Activated CD4-positive, alpha-beta T cell treated with anti-CD3 and anti-CD28 coated beads, Interleukin-2, amount 10 ng/mL, durations not matched to agents 7 days and 5 days (primary cell): ENCODE results near the gene TPRG1. TPM values are rescaled to one million over a fixed set of nuclear protein-coding genes. Genes with fewer than 3 reads are reported as not detected.

ENCODE experiments used
- CTCF ChIA-PET: fragments of 350-600 bp; sonication (Branson Sonifier 250); formaldehyde crosslinking; loops from one replicate; lab custom pipeline; 2021; ENCODE audit warnings: antibody characterized with exemption; lab: Charles Lee
- POLR2A ChIA-PET: fragments of 350-600 bp; sonication (Branson Sonifier 250); formaldehyde crosslinking; loops from one replicate; lab custom pipeline; 2021; ENCODE audit warnings: antibody characterized with exemption; lab: Charles Lee
- DNase-seq: peaks from one replicate; pipeline ENCODE4 v3.0.0-alpha.2; 2020
- H3K27ac Mint-ChIP-seq: one replicate; pipeline ENCODE4 v1.8.0; 2021; ENCODE audit warnings: mild to moderate bottlenecking, moderate library complexity, mixed read lengths
- H3K27me3 Mint-ChIP-seq: one replicate; pipeline ENCODE4 v1.8.0; 2021; ENCODE audit warnings: mixed read lengths
- H3K36me3 Mint-ChIP-seq: one replicate; pipeline ENCODE4 v1.8.0; 2021; ENCODE audit warnings: low read depth, mixed read lengths
- H3K4me1 Mint-ChIP-seq: one replicate; pipeline ENCODE4 v1.8.0; 2021; ENCODE audit warnings: mixed read lengths
- H3K4me3 Mint-ChIP-seq: one replicate; pipeline ENCODE4 v1.8.0; 2021; ENCODE audit warnings: mild to moderate bottlenecking, moderate library complexity, mixed read lengths
- H3K9me3 Mint-ChIP-seq: one replicate; pipeline ENCODE4 v1.8.0; 2021; ENCODE audit warnings: mixed read lengths
- total RNA-seq, 2 experiments: library from RNA; stranded (reverse); gene quantifications; one replicate each; pipeline ENCODE4 v1.2.3, GENCODE V29; 2021

TPRG1 gene
- total RNA-seq, 2 experiments from 2014 or later, result 1.2 to 1.7 TPM

GRCh38 chr3:189337673-189338091 lies 165.9 kb downstream of the TPRG1 start:
- Mint-ChIP-seq H3K36me3 (peaks cover 14% of the 10 kb centered on the region), H3K27me3 (no peaks in the 10 kb centered on the region), H3K9me3 (peaks cover 22% of the 10 kb centered on the region), H3K4me1 (peaks cover 26% of the 10 kb centered on the region), H3K27ac (no peak overlapping the region), H3K4me3 (no peak overlapping the region)
- ChIA-PET CTCF (interaction anchor here (1.2 to 3.3 kb wide), 4 partner anchors 13 to 34 kb away, joined by 3 to 14 read pairs (median 6); no protein-coding TSS in a partner anchor), POLR2A (no interaction called here)
- no peak for DNase-seq

GRCh38 chr3:189338366-189338765 lies 166.6 kb downstream of the TPRG1 start:
- ChIA-PET CTCF (interaction anchor here (1.2 to 3.3 kb wide), 4 partner anchors 14 to 34 kb away, joined by 3 to 14 read pairs (median 6); no protein-coding TSS in a partner anchor), POLR2A (no interaction called here)
- Mint-ChIP-seq H3K9me3 (peaks cover 23% of the 10 kb centered on the region), H3K27me3 (peaks cover 3% of the 10 kb centered on the region), H3K27ac (no peak overlapping the region), H3K36me3 (peaks cover 11% of the 10 kb centered on the region), H3K4me3 (no peak overlapping the region), H3K4me1 (peaks cover 22% of the 10 kb centered on the region)
- no peak for DNase-seq

GRCh38 chr3:189339996-189340395 lies 168.2 kb downstream of the TPRG1 start:
- Mint-ChIP-seq H3K36me3 (peaks cover 8% of the 10 kb centered on the region), H3K4me3 (no peak overlapping the region), H3K27me3 (peaks cover 3% of the 10 kb centered on the region), H3K4me1 (peaks cover 6% of the 10 kb centered on the region), H3K27ac (no peak overlapping the region), H3K9me3 (peaks cover 18% of the 10 kb centered on the region)
- no peak for DNase-seq
- ChIA-PET POLR2A (no interaction called here), CTCF (interaction anchor here (0.6 to 2.5 kb wide), 4 partner anchors 9 to 74 kb away, joined by 3 to 8 read pairs (median 4); no protein-coding TSS in a partner anchor)

GRCh38 chr3:189340680-189341460 lies 169.1 kb downstream of the TPRG1 start:
- CTCF ChIA-PET, result interaction anchor here (1.1 to 2.5 kb wide), 2 partner anchors 10 to 44 kb away, joined by 3 to 8 read pairs; no protein-coding TSS in a partner anchor
- Mint-ChIP-seq H3K9me3 (peaks cover 18% of the 10 kb centered on the region), H3K27me3 (peaks cover 3% of the 10 kb centered on the region), H3K4me1 (peaks cover 4% of the 10 kb centered on the region), H3K36me3 (peaks cover 8% of the 10 kb centered on the region), H3K27ac (no peak overlapping the region), H3K4me3 (no peak overlapping the region)
- POLR2A ChIA-PET, result no interaction called here
- DNase-seq, result no peak

GRCh38 chr3:189342811-189343210 lies 171.0 kb downstream of the TPRG1 start:
- Mint-ChIP-seq H3K4me3 (no peak overlapping the region), H3K27me3 (peaks cover 3% of the 10 kb centered on the region), H3K4me1 (peaks cover 1% of the 10 kb centered on the region), H3K9me3 (peaks cover 12% of the 10 kb centered on the region), H3K27ac (no peak overlapping the region), H3K36me3 (peaks cover 5% of the 10 kb centered on the region)
- CTCF ChIA-PET, result interaction anchor here (0.8 to 1.9 kb wide), 4 partner anchors 8 to 13 kb away, joined by 3 to 12 read pairs (median 5); no protein-coding TSS in a partner anchor
- no peak for DNase-seq
- POLR2A ChIA-PET, result no interaction called here

GRCh38 chr3:189344996-189345395 lies 173.2 kb downstream of the TPRG1 start:
- DNase-seq, result no peak
- CTCF ChIA-PET, result no interaction called here
- peaks cover 5% of the 10 kb centered on the region for H3K9me3 Mint-ChIP-seq
- H3K27me3 Mint-ChIP-seq, result peaks cover 3% of the 10 kb centered on the region
- POLR2A ChIA-PET, result interaction anchor here (0.7 kb wide), 1 partner anchor 15 kb away, joined by 3 read pairs; no protein-coding TSS in a partner anchor
- peaks cover 2% of the 10 kb centered on the region for H3K36me3 Mint-ChIP-seq
- H3K4me3 Mint-ChIP-seq, result no peak overlapping the region
- no peak overlapping the region for H3K27ac Mint-ChIP-seq
- H3K4me1 Mint-ChIP-seq, result no peaks in the 10 kb centered on the region

- ChIA-PET CTCF (interaction anchor here (0.9 to 1.2 kb wide), 4 partner anchors 9 to 45 kb away, joined by 3 read pairs; no protein-coding TSS in a partner anchor), POLR2A (no interaction called here)
- H3K9me3 Mint-ChIP-seq, result peaks cover 4% of the 10 kb centered on the region
- H3K27ac Mint-ChIP-seq, result no peak overlapping the region
- H3K36me3 Mint-ChIP-seq, result peaks cover 4% of the 10 kb centered on the region
- no peaks in the 10 kb centered on the region for H3K27me3 Mint-ChIP-seq
- no peak for DNase-seq
- peaks cover 12% of the 10 kb centered on the region for H3K4me1 Mint-ChIP-seq
- H3K4me3 Mint-ChIP-seq, result no peak overlapping the region
These were observed 178.0 kb downstream of the TPRG1 start for GRCh38 chr3:189349772-189350171.

- CTCF ChIA-PET, result interaction anchor here (0.9 to 2.8 kb wide), 3 partner anchors 11 to 33 kb away, joined by 6 to 14 read pairs (median 8); no protein-coding TSS in a partner anchor
These were observed 181.7 kb downstream of the TPRG1 start for GRCh38 chr3:189353318-189353965.

GRCh38 chr3:189353988-189354889 lies 182.5 kb downstream of the TPRG1 start:
- Mint-ChIP-seq H3K9me3 (peaks cover 4% of the 10 kb centered on the region), H3K4me3 (no peak overlapping the region), H3K27me3 (no peaks in the 10 kb centered on the region), H3K36me3 (peaks cover 8% of the 10 kb centered on the region), H3K4me1 (peaks cover 33% of the 10 kb centered on the region), H3K27ac (peak overlapping the region; percentile 96)
- no peak for DNase-seq
- ChIA-PET POLR2A (interaction anchor here (1.0 kb wide), 1 partner anchor 23 kb away, joined by 3 read pairs; no protein-coding TSS in a partner anchor), CTCF (interaction anchor here (0.9 to 3.1 kb wide), 6 partner anchors 11 to 34 kb away, joined by 3 to 14 read pairs (median 7); no protein-coding TSS in a partner anchor)

More at GRCh38 chr3:189353318-189353965, 181.7 kb downstream of the TPRG1 start:
- DNase-seq, result no peak
- Mint-ChIP-seq H3K27me3 (no peaks in the 10 kb centered on the region), H3K27ac (no peak overlapping the region), H3K4me1 (peaks cover 33% of the 10 kb centered on the region), H3K9me3 (peaks cover 4% of the 10 kb centered on the region), H3K4me3 (no peak overlapping the region), H3K36me3 (peaks cover 8% of the 10 kb centered on the region)
- POLR2A ChIA-PET, result no interaction called here

GRCh38 chr3:189355115-189355480 lies 183.3 kb downstream of the TPRG1 start:
- H3K27ac Mint-ChIP-seq, result peak overlapping the region; percentile 96
- H3K27me3 Mint-ChIP-seq, result no peaks in the 10 kb centered on the region
- peak overlapping the region; percentile 45 for H3K4me3 Mint-ChIP-seq
- no peak for DNase-seq
- peaks cover 8% of the 10 kb centered on the region for H3K36me3 Mint-ChIP-seq
- ChIA-PET CTCF (interaction anchor here (0.6 to 3.1 kb wide), 8 partner anchors 12 to 552 kb away, joined by 3 to 14 read pairs (median 4); no protein-coding TSS in a partner anchor), POLR2A (interaction anchor here (0.5 to 1.0 kb wide), 4 partner anchors 23 to 525 kb away, joined by 3 to 4 read pairs (median 3); no protein-coding TSS in a partner anchor)
- H3K4me1 Mint-ChIP-seq, result peaks cover 33% of the 10 kb centered on the region
- peaks cover 4% of the 10 kb centered on the region for H3K9me3 Mint-ChIP-seq

GRCh38 chr3:189355481-189356201 lies 183.9 kb downstream of the TPRG1 start:
- Mint-ChIP-seq H3K9me3 (peaks cover 4% of the 10 kb centered on the region), H3K4me1 (peaks cover 33% of the 10 kb centered on the region), H3K27ac (peak overlapping the region; percentile 96), H3K36me3 (peaks cover 8% of the 10 kb centered on the region), H3K4me3 (peak overlapping the region; percentile 45), H3K27me3 (no peaks in the 10 kb centered on the region)
- ChIA-PET CTCF (interaction anchor here (0.6 to 3.1 kb wide), 8 partner anchors 13 to 553 kb away, joined by 3 to 14 read pairs (median 4); no protein-coding TSS in a partner anchor), POLR2A (interaction anchor here (0.5 to 1.0 kb wide), 4 partner anchors 24 to 524 kb away, joined by 3 to 4 read pairs (median 3); no protein-coding TSS in a partner anchor)
- DNase-seq, result peak; percentile 62
